Measurements from ENCODE around the gene NCR3LG1. TPM values are rescaled to one million over a fixed set of nuclear protein-coding genes. Genes with fewer than 3 reads are reported as not detected.

NCR3LG1 gene, protein sequence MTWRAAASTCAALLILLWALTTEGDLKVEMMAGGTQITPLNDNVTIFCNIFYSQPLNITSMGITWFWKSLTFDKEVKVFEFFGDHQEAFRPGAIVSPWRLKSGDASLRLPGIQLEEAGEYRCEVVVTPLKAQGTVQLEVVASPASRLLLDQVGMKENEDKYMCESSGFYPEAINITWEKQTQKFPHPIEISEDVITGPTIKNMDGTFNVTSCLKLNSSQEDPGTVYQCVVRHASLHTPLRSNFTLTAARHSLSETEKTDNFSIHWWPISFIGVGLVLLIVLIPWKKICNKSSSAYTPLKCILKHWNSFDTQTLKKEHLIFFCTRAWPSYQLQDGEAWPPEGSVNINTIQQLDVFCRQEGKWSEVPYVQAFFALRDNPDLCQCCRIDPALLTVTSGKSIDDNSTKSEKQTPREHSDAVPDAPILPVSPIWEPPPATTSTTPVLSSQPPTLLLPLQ
- polyA plus RNA-seq (ENCODE audit: insufficient read depth in 1 of 5, insufficient read length in 5 of 5, low replicate concordance in 1 of 5): under 1 TPM; 0.54 to 0.99 (median 0.61) TPM
- long read RNA-seq, donor 1: 0 reads
- long read RNA-seq, donor 2: 0 reads
- long read RNA-seq, donor 3: 0 reads
- long read RNA-seq, donor 4: 0 reads
- long read RNA-seq, donor 5: 0 reads
- long read RNA-seq, donor 6: 0 reads
- long read RNA-seq, donor 7, partial matches to known transcripts: 8 of 8 reads
- long read RNA-seq, donor 7, other reads (novel, unspliced or antisense): 0 of 8 reads
- long read RNA-seq, donor 8: 0 reads

DNA sequence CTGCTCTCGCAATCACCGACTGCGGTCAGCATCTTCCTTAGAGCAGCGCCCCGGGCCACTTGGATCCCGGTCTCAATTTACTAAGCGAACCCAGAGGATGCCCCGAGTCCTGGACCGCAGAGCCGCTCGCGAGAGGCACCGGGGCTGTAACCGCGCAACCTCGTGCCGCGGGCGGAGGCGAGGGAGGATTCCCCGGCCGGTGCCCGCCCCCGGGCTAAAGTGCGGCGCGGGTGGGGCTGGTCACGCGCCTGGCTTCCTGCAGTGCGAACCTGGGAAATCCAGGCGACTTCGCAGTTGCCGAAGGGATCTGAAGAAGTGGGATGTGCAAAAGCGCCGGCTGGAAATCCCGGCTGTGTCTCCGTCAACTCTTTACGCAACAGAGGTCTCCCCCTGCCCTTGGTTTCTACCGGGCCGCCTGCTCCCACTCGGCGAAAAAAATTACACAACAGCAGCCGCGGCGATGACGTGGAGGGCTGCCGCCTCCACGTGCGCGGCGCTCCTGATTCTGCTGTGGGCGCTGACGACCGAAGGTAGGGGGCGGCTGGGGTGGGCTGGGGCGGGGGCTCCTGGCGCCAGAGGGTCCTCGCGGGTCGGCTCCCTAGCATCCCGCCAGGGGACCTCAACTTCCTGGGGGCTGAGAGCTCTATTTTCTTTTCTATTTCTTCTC, at the start of gene NCR3LG1:
NCR3LG1 (plus strand) TSS at position 291 of the 667 bp plus-strand sequence; CDS start at position 461, 170 bp downstream.
- DNase-seq: peak; percentile 38 to 45

DNA sequence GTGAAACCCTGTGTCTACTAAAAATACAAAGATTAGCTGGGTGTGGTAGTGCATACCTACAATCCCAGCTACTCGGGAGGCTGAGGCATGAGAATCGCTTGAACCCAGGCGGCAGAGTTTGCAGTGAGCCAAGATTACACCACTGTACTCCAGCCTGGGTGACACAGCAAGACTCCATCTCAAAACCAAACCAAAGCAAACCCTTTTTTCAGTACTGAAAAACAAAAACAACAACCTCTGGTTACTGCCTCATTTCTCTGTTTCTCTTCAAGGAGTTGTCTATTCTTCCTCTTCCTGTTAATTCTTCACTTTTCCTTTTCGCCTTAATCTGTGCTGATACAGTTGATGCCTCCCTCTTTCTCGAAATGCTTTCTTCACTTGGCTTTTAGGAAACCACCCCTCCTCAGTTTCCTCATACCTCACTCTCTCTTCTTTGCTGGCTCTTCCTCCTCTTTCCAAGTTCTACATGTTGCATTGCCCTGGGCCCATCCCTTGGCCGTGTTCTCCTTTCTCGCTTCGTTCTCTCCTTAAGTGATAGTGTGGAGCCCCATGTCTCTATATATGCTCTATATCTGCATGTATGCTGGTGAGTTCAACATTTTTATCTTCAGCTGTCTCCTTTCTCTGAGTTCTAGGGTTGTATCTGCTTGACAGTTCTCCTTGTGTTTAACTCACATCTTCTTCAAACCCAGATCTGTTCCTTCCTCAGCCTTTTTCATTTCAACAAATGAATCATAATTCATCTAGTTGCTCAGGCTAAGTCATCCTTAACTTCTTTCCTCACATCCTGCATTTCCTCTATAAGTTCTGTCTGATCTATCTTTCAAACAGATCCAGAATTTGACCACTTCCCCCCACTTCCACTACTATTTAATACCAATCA, 38.0 kb upstream of the NCR3LG1 start:
- DNase-seq: no peak

DNA sequence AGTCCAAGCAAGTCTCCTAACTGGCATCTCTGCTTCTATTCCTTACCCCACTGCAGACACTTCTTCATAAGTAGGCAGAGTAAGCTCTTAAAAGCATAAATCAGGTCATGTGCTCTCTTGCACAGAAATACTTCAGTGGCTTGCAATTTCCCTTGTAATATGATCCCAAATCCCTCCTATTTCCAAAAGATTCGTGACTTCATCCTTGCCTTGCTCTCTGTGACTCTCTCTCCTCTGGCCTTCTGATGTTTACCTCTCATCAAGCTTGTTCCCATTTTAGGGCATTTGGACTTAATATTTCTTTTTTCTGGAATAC, 37.4 kb upstream of the NCR3LG1 start:
- DNase-seq: peak; percentile 6

DNA sequence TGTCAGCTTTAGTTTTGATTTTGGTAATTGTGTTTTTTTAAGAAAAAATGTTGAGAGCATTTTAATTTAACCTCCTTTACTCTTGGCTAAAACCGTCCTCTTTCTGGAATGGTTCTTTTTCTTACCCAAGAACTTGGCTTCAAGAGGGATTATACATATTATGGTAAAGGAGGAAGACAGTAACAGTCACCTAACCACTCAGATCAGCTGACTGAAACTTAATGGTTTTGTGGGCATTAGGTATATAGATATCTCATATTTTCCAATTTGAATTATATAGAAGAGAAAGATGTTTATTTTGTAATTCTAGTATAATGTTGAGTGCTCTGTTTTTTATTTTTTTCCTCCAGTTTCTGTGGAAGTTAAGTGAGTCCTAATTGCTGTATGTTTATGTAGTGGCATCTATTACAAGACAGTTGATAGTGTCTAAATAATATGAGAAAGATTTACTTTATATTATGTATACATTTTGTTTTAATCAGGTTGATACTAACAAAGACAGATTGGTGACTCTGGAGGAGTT, 36.6 kb upstream of the NCR3LG1 start:
- no peak for DNase-seq

DNA sequence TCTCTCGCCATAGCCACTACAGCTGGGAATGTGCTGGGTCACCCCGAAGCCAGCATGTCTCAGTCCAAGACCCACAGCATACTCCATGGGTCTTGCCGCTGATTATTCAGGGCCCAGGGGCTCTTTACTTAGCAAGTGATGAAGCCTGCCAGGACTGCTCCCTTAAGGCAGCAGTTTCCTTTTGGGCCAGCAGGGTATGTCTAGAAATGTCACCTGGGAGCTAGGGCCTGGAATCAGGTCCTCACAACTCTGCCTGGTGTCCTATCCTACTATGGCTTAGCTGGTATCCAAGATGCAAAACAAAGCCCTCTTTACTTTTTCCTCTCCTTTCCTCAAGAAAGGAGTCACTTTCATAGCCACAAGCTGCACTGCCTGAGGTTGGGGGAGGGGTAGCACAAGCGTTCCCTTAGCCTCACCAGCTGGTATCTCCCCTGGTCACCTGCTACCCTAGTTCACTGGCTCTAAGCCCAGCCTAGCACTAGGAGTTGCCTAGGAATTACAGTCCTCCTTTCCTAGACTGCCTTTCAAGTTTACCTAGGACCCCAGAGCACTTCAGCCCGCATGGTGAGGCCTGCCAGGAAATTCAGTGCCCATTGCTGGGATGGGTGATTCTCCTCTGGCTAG, 22.6 kb upstream of the NCR3LG1 start:
- DNase-seq: no peak

DNA sequence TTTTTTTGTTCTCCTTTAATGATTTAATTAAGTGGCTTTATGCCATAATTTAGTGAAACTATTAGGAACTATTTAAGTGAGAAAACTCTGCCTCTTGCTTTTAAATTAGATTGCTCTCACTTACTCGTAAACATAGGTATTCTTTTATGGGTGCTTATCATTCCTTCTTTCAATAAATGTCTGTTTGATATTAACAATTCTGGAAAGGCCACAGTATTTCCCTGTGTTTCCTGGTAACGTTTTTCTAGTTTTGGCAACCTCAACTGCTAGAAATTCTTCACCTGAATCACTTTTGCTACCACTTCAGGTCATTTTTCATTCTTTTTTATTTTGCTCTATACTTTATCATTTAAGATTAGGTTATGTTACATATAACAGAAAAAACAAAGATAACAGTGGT, 19.9 kb upstream of the NCR3LG1 start:
- no peak for DNase-seq

DNA sequence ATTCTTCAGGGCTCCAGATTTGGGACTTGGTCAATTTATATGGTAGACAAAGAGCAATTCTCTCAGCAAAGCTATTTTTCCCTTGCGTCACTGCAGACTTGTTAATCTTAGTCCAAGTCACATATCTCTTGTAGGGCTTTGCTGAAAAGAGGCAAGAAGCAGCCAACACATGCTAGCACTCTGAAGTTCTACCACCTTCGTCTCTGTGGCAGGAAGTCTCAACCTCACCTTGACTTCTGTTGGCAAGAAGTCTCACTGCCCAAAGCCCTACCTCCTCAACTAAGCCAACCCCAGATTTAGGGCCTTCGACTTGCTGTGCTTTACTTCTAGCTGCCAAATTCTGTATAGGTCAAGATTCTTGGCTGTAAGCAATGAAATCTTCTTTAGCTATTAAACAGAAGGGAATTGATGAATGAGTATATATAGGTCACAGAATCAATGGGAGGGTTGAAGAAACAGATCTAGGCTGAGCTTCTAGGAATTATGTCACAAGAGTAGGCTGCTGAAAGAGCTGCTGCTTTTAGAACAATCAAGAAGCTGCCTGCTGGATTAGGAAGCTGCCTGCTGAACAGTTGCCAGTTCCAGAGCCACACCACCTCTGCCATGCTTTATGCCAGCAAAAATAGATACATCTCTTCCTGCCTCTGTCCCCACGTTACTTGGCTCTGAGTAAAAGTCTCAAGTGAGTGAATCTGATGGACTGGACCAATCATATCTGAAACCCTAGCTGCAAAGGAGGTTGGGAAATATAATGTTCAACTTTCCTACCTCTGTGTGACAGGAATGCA, 17.6 kb upstream of the NCR3LG1 start:
- DNase-seq: no peak

DNA sequence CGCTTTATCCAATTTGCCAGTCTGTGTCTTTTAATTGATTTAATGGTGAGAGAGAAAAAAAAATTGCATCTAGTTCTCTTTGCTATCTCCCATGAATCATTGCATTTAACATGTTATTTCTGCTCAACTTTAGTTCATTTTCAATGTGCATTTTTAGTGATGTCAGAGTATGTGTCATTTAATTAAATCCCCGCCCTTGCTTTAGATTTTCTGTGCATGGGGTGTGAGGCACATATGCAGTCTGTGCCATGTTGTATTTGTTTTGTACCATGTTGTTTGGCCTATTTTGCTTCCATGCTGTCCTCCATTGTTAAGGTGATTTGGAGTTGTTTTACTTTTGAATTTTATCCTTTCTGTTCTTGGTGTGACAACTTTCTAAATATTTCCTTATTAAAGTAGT, 8.3 kb upstream of the NCR3LG1 start:
- no peak for DNase-seq

DNA sequence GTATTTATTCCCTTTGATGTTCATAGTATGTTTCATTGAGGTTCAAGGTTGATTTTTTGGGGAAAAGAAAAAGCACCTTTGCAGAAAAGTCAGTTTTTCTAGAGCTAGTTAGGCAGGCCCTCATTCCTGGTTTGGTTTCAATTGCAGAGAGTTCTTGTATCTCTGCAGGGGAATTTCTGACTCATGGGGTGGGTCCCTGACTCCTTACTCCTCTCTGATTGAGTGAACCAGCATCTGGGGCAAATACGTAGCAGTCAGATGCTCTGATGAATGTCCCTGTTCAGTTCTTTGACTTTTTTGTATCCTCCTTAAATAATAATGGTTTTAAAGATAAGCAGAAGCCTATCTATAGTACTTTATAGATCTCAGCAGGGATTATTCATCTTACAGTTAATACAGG, 7.7 kb upstream of the NCR3LG1 start:
- DNase-seq: no peak

DNA sequence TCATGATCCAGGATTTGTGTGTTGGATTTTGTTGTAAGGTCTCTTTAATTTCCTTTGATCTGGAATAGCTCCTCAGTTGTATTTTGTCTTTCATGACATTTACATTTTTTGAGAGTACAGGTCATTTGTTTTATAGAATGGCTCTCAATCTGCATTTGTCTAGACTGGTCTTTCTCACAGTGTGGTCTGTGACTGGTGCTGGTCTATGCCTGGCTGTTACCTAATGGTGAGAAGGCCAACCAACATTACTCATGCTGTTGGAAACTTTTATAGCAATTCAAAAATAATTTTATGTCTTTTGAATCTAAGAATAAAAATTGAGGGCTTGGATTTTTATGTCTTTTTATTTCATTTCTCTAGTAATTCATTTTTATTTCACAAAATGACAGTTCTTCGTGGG, 3.9 kb upstream of the NCR3LG1 start:
- DNase-seq: no peak

DNA sequence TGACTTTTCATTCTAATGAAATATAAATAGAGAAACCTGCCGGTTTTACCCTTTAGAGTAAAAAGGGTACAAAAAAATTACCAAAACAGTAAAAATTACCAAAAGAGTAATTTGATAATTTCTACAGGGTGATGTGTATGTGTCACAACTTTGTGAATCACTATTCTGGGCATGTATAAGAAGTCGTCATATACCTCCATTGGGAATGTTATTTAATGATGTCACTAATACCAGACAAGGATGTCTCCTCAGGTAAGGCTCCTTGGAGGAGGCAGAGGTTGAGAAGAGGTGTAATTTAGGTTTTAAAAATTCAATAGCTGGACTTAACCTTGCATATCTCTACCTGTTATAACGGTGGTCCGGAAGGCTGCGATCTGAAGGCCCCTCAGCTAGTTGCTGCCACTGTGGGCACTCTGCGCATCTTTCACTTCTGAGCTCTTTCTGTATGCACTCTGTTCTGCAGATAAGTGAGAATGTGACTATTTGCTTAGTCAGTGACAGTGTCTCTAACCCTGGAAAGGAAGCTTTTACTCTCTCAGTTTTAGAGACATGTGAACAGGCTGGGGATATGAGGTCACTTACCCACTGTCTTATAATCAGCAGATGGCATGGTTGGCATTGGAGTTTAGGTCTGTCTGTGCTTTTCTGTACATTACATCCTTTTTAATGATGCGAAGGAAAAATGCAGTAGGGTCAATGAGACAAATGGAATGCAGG, 987 bp upstream of the NCR3LG1 start:
- no peak for DNase-seq

DNA sequence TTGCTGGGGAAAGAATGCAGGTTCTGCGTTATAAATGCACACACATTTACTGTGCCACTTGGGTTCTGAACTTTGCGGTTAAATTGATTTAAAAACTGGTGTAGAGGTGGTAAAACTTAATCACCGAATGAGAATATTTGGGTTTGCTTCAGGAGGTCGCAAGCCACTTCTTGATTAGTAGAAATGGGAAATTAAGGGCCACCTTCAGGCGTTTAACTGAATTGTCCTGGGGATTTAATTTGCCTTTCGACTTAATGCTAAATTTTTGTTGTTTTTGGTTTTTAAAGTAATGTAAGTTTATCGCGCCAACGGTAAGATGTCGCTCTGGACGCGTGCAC, 459 bp upstream of the NCR3LG1 start:
- DNase-seq: no peak

DNA sequence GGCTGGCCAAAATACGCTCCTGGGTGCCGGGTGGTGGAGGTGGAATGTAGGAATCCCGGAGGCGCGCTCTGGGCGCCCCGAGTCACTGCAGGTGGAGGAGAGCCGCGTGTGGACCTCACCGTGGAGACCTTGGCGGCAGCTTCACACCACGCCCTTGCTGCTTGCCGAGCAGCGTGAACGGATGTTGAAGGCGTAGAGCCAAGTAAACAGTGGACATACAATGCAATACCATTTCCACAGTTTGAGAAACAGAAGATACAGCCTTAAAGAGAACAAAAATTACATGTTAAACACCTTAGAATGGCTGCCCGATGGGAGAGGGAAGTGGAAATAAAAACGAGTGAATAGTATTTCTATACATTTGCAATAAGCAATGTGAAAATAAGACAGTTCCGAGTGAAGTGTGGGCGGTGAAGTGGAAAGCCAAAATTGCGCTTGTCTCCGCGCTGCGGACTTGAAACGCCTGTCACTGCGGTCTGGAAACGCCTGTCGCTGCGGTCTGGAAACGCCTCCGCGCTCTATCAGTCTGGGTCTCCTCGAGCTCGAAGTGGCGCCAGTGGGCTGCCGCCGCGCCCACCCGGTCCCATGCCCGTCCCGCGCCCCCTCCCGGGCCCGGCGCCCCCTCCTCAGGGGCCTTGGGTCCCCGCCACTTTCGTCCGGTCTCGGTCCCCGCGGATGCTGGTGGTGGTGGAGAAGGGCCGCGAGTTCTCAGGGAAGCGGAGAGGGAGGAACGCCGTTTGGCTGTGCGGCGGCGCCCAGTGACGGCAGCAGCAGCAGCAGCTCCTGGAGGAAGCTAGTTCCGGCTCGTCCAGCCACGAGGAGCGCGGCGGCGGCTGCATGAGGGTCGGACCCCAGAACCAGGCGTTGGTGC, 1.6 kb downstream of the NCR3LG1 start:
- DNase-seq: peak; percentile 68 to 72

DNA sequence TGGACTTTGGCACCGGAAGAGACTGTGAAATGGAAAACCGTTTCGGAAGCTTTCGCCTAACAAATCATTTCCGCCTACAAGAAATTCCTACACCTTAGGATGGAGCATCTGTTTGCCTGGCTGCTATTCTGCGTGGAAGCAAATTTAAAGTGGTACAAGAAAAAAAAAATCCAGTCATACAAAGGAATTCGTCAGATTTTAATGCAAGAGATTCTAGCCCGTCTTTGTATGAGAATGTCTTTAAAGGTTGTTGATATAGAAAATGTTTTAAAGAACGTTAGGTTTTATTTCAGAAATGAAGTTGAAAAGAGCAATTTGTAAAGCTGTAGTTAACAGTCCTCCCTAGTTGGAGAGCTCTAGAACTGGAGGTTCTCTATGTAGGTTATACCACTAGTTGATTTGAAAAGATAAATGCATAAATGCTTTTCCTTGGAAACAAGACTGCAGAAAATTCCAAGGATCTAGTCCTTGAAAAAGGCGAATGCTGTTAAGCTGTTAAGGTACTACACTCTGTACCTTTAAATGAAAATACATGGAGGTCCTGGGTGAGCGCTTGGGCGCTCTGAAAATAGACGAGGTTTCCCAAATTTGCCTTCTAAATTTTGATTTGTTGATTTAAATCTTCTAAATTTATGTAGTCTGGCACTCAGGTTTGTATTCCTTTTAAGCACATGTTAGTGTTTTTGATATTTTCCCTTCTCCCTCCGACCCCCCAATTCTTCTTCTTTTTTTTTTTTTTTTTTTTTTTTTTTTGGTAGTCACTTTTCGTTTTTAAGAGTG, 2.4 kb downstream of the NCR3LG1 start:
- DNase-seq: peak in 1 of 2 donors; percentile 3

DNA sequence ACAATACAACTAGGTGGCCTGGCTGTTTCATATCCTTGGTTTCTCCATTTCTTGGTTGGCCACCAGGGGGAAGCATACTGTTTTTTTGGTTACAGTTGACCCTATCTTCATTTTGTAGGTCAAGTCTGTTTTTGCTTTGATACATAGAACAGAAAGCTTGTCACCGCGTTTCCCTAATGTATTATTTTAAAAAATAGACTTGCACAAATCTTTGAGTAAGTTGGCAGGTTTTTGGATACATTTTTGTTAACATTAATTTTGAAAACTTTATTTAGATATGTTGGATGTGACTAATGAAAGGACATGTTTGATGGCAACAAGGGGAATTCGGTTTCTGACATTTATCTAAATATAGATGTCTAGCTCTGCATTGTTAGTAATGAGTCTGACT, 3.0 kb downstream of the NCR3LG1 start:
- peak; percentile 27 to 34 for DNase-seq

DNA sequence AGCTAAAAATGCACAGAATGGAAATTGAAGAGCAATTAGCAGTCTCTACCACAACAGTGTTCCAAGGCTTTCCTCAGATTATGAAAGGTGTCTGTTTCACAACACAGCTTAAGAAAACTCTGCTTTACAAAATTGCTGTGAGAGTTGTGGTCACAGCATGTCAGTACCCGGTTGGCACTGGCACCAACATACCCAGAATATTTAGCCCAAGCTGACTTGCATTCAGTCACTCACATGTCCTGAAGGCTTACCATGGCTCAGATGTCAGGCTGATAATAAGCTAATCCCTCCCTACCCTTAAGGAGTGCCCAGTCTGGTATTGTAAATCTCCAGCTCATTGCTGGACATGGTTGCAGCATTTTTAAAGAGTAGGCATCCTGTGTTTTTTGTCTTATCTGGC, 14.9 kb downstream of the NCR3LG1 start:
- DNase-seq: no peak

DNA sequence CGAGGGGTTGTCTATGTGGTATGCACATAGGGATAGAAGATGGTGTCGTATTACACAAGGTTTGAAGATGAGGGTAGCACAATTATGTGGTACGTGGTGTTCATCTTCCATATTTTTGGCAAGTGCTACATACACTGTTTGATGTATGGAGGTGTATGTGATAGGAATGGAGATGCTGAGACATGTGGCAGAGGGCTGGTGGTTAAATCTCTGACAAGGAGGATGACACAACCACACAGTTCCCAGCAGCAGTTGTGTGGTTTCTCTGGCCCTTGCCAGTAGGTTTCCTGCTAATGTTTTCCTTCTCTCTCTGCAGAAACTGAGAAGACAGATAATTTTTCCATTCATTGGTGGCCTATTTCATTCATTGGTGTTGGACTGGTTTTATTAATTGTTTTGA, 17.0 kb downstream of the NCR3LG1 start:
- no peak for DNase-seq

DNA sequence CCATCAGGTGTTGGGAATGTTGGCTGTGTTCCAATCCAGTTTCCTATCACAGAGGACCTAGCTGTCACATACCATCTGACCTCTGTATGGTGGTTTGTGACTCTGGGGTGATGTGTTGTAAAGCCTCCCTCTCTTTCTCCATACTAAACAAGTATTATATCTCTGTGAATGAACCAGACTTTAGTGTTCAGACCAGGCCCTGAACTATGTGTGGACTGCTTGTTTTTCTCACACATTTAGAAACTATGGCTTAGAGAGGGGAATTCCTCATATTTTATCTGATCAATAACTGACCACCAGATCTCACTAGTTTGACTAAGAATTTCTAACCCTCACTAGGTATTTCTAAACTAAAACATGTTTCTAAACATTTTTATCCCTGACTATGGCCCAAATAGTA, 17.5 kb downstream of the NCR3LG1 start:
- no peak for DNase-seq

Measured in right lung (tissue), 10 donors.